Measurements from ENCODE around the gene TSTD1.

Gene TSTD1

DNA sequence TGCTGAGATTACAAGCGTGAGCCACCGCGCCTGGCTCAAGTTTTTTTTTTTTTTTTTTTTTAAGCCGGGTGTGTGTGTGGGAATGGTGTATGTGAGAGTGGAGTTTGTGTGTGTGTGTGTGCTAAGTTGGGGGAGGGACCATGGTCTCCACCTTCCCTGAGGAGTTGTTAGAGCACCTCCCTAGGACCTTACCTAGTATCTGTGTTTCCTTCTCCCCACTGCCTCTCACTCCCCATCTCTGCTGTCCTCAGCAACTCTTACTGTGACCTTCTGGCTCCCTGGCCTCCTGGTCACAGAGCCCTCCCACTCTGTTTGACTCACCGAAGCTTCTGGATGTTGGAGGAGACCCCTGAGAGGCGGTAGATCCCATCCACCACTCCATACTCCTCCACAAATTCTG, 20.5 kb upstream of the TSTD1 start:
- H3K79me1 ChIP-seq (replicated peaks; ENCODE audit: low read length, poor library complexity, severe bottlenecking) = no peaks in the 10 kb centered on the region
- H3K27ac ChIP-seq (ENCODE audit: low read length, poor library complexity, severe bottlenecking) = no peak overlapping the region
- no peaks in the 10 kb centered on the region for H3K4me1 ChIP-seq (ENCODE audit: control insufficient read depth, insufficient read depth, low read depth, low read length)
- H3K14ac ChIP-seq (ENCODE audit: low read length in 2 of 2) = no peak overlapping the region
- H2BK120ac ChIP-seq (ENCODE audit: low read depth, low read length) = no peak overlapping the region
- WGBS = 90% methylated on average over 2 of the region's 6 CpGs
- H4K8ac ChIP-seq (ENCODE audit: low read length) = no peak overlapping the region
- no peak overlapping the region for H3K4me3 ChIP-seq (ENCODE audit: insufficient read depth in 1 of 2, low read depth in 1 of 2, low read length in 2 of 2)
- H2AFZ ChIP-seq (ENCODE audit: low read depth, low read length) = no peak overlapping the region
- no peak overlapping the region for H2BK12ac ChIP-seq (ENCODE audit: low read length in 2 of 2)
- H4K91ac ChIP-seq (ENCODE audit: low read length) = no peak overlapping the region
- H3K9ac ChIP-seq (ENCODE audit: low read length) = no peak overlapping the region
- H2AK5ac ChIP-seq (ENCODE audit: low read length, severe bottlenecking) = no peak overlapping the region
- peaks cover 10 to 14% of the 10 kb centered on the region in 2 experiments for H3K27me3 ChIP-seq (ENCODE audit: control insufficient read depth in 1 of 2, insufficient read depth in 1 of 2, low read length in 2 of 2)
- H2BK5ac ChIP-seq (ENCODE audit: low read depth, low read length, poor library complexity, severe bottlenecking) = no peak overlapping the region
- H3K36me3 ChIP-seq (ENCODE audit: control insufficient read depth in 1 of 2, insufficient read depth in 2 of 2, low read depth in 1 of 2, low read length in 2 of 2) = no peaks in the 10 kb centered on the region
- H3K18ac ChIP-seq (ENCODE audit: low read depth in 1 of 2, low read length in 2 of 2) = no peak overlapping the region
- H3K4me2 ChIP-seq (ENCODE audit: low read length, poor library complexity, severe bottlenecking) = no peak overlapping the region
- DNase-seq = no peak
- H3K9me3 ChIP-seq (ENCODE audit: control insufficient read depth, low read length) = no peaks in the 10 kb centered on the region
- no peak overlapping the region for H2BK15ac ChIP-seq (ENCODE audit: low read depth, poor library complexity, severe bottlenecking)
- no peak overlapping the region for H3K4ac ChIP-seq (ENCODE audit: low read depth in 1 of 2, low read length in 2 of 2)
- H3K23ac ChIP-seq (ENCODE audit: low read length in 2 of 2) = no peak overlapping the region

DNA sequence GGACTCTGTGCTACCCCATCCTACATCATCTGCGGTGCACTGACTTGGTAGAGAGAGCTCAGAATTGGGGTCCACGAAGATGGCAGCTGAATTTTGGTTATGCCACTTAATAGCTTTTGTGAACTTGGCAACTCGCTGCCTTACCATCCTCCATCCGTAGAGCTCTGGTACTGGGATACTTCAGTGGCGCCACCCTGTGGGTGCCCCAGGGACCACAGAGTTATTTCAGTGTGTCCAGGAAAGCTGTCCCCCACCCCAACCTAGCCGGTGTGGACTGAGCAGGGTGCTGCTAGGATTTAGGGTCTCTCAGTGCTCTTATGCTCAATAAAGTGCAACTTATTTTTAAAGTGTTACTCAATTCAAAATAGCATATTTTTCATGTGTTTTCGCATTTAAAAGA, 16.0 kb upstream of the TSTD1 start:
- no peak overlapping the region for H4K8ac ChIP-seq (ENCODE audit: low read length)
- no peak overlapping the region for H3K18ac ChIP-seq (ENCODE audit: low read depth in 1 of 2, low read length in 2 of 2)
- no peak overlapping the region for H3K4ac ChIP-seq (ENCODE audit: low read depth in 1 of 2, low read length in 2 of 2)
- H2BK15ac ChIP-seq (ENCODE audit: low read depth, poor library complexity, severe bottlenecking) = no peak overlapping the region
- no peak overlapping the region for H3K23ac ChIP-seq (ENCODE audit: low read length in 2 of 2)
- DNase-seq = no peak
- H3K4me3 ChIP-seq (ENCODE audit: insufficient read depth in 1 of 2, low read depth in 1 of 2, low read length in 2 of 2) = no peak overlapping the region
- peaks cover 3 to 7% of the 10 kb centered on the region in 2 experiments for H3K27me3 ChIP-seq (ENCODE audit: control insufficient read depth in 1 of 2, insufficient read depth in 1 of 2, low read length in 2 of 2)
- no peak overlapping the region for H2BK5ac ChIP-seq (ENCODE audit: low read depth, low read length, poor library complexity, severe bottlenecking)
- no peak overlapping the region for H3K9ac ChIP-seq (ENCODE audit: low read length)
- no peaks in the 10 kb centered on the region for H3K79me1 ChIP-seq (replicated peaks; ENCODE audit: low read length, poor library complexity, severe bottlenecking)
- H3K14ac ChIP-seq (ENCODE audit: low read length in 2 of 2) = no peak overlapping the region
- no peak overlapping the region for H2AK5ac ChIP-seq (ENCODE audit: low read length, severe bottlenecking)
- no peak overlapping the region for H2AFZ ChIP-seq (ENCODE audit: low read depth, low read length)
- H4K91ac ChIP-seq (ENCODE audit: low read length) = no peak overlapping the region
- 92% methylated on average over 6 of the region's 7 CpGs for WGBS
- no peaks in the 10 kb centered on the region for H3K36me3 ChIP-seq (ENCODE audit: control insufficient read depth in 1 of 2, insufficient read depth in 2 of 2, low read depth in 1 of 2, low read length in 2 of 2)
- H2BK120ac ChIP-seq (ENCODE audit: low read depth, low read length) = no peak overlapping the region
- peaks cover 3% of the 10 kb centered on the region for H3K9me3 ChIP-seq (ENCODE audit: control insufficient read depth, low read length)
- H3K27ac ChIP-seq (ENCODE audit: low read length, poor library complexity, severe bottlenecking) = no peak overlapping the region
- no peaks in the 10 kb centered on the region for H3K4me1 ChIP-seq (ENCODE audit: control insufficient read depth, insufficient read depth, low read depth, low read length)
- H2BK12ac ChIP-seq (ENCODE audit: low read length in 2 of 2) = no peak overlapping the region
- H3K4me2 ChIP-seq (ENCODE audit: low read length, poor library complexity, severe bottlenecking) = no peak overlapping the region

DNA sequence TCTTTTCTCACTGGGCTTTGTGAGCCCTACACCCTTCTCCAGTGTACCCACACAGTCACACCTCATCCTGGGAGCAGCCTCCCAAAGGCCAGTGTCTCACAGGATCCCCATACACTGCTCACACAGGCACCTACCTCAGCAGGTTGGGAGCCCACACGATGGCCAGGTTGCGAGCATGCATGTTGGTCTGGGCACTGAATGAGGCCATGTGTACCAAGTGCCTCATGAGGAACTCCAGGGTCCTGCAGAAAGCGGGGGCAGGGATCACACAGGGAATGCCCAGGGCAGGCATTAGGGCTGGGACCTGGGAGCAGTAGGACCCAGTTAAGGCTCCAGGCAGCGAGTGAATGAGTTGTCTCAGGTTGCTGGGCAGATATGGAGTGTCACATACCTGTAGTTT, 15.5 kb upstream of the TSTD1 start:
- Histone ChIP-seq H2BK15ac (ENCODE audit: low read depth, poor library complexity, severe bottlenecking) (no peak overlapping the region), H3K4me1 (ENCODE audit: control insufficient read depth, insufficient read depth, low read depth, low read length) (no peaks in the 10 kb centered on the region), H3K27me3 (ENCODE audit: control insufficient read depth in 1 of 2, insufficient read depth in 1 of 2, low read length in 2 of 2) (peaks cover 0 to under 1% of the 10 kb centered on the region in 2 experiments), H2BK5ac (ENCODE audit: low read depth, low read length, poor library complexity, severe bottlenecking) (no peak overlapping the region), H3K36me3 (ENCODE audit: control insufficient read depth in 1 of 2, insufficient read depth in 2 of 2, low read depth in 1 of 2, low read length in 2 of 2) (no peaks in the 10 kb centered on the region), H2AFZ (ENCODE audit: low read depth, low read length) (no peak overlapping the region), H3K4me2 (ENCODE audit: low read length, poor library complexity, severe bottlenecking) (no peak overlapping the region), H4K91ac (ENCODE audit: low read length) (no peak overlapping the region), H3K27ac (ENCODE audit: low read length, poor library complexity, severe bottlenecking) (no peak overlapping the region), H2BK12ac (ENCODE audit: low read length in 2 of 2) (no peak overlapping the region), H4K8ac (ENCODE audit: low read length) (no peak overlapping the region), H3K9me3 (ENCODE audit: control insufficient read depth, low read length) (peaks cover 8% of the 10 kb centered on the region), H3K9ac (ENCODE audit: low read length) (no peak overlapping the region), H3K14ac (ENCODE audit: low read length in 2 of 2) (no peak overlapping the region), H2AK5ac (ENCODE audit: low read length, severe bottlenecking) (no peak overlapping the region), H3K4me3 (ENCODE audit: insufficient read depth in 1 of 2, low read depth in 1 of 2, low read length in 2 of 2) (no peak overlapping the region), H3K79me1 (replicated peaks; ENCODE audit: low read length, poor library complexity, severe bottlenecking) (no peaks in the 10 kb centered on the region), H3K4ac (ENCODE audit: low read depth in 1 of 2, low read length in 2 of 2) (no peak overlapping the region), H2BK120ac (ENCODE audit: low read depth, low read length) (no peak overlapping the region), H3K18ac (ENCODE audit: low read depth in 1 of 2, low read length in 2 of 2) (no peak overlapping the region), H3K23ac (ENCODE audit: low read length in 2 of 2) (no peak overlapping the region)
- WGBS = 90% methylated on average over 4 of the region's 4 CpGs
- DNase-seq = no peak

DNA sequence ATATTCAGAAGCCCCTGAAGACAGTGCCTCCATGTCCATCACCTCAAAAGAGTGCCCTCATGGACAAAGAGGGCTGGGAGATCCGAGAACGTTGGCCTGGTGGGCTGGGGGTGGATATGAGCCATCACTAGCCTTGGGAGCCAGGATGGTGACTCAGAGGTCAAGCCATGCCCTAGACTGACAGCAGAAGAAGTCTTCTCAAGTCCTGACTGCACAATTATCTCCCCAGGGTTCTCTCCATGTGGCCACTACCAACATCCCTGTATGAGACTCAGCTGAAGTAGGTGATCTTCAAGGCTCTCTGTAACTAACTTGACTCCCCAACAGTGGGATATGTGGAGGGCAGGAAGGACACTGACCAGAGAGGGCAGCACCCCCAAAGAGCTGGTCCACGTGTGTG, 14.1 kb upstream of the TSTD1 start:
- H2BK15ac ChIP-seq (ENCODE audit: low read depth, poor library complexity, severe bottlenecking) = no peak overlapping the region
- H3K4ac ChIP-seq (ENCODE audit: low read depth in 1 of 2, low read length in 2 of 2) = no peak overlapping the region
- DNase-seq = no peak
- H3K4me2 ChIP-seq (ENCODE audit: low read length, poor library complexity, severe bottlenecking) = no peak overlapping the region
- H2BK120ac ChIP-seq (ENCODE audit: low read depth, low read length) = no peak overlapping the region
- no peak overlapping the region for H2BK5ac ChIP-seq (ENCODE audit: low read depth, low read length, poor library complexity, severe bottlenecking)
- no peak overlapping the region for H3K9ac ChIP-seq (ENCODE audit: low read length)
- no peak overlapping the region for H2AFZ ChIP-seq (ENCODE audit: low read depth, low read length)
- H3K79me1 ChIP-seq (replicated peaks; ENCODE audit: low read length, poor library complexity, severe bottlenecking) = no peaks in the 10 kb centered on the region
- H2AK5ac ChIP-seq (ENCODE audit: low read length, severe bottlenecking) = no peak overlapping the region
- H3K27me3 ChIP-seq (ENCODE audit: control insufficient read depth in 1 of 2, insufficient read depth in 1 of 2, low read length in 2 of 2) = no peaks in the 10 kb centered on the region
- peaks cover 15% of the 10 kb centered on the region for H3K9me3 ChIP-seq (ENCODE audit: control insufficient read depth, low read length)
- no peak overlapping the region for H3K23ac ChIP-seq (ENCODE audit: low read length in 2 of 2)
- no peak overlapping the region for H3K4me3 ChIP-seq (ENCODE audit: insufficient read depth in 1 of 2, low read depth in 1 of 2, low read length in 2 of 2)
- no peak overlapping the region for H3K18ac ChIP-seq (ENCODE audit: low read depth in 1 of 2, low read length in 2 of 2)
- no peak overlapping the region for H4K91ac ChIP-seq (ENCODE audit: low read length)
- no peaks in the 10 kb centered on the region for H3K4me1 ChIP-seq (ENCODE audit: control insufficient read depth, insufficient read depth, low read depth, low read length)
- H4K8ac ChIP-seq (ENCODE audit: low read length) = no peak overlapping the region
- no peaks in the 10 kb centered on the region for H3K36me3 ChIP-seq (ENCODE audit: control insufficient read depth in 1 of 2, insufficient read depth in 2 of 2, low read depth in 1 of 2, low read length in 2 of 2)
- 62% methylated on average over 2 of the region's 3 CpGs for WGBS
- H3K27ac ChIP-seq (ENCODE audit: low read length, poor library complexity, severe bottlenecking) = no peak overlapping the region
- no peak overlapping the region for H3K14ac ChIP-seq (ENCODE audit: low read length in 2 of 2)
- no peak overlapping the region for H2BK12ac ChIP-seq (ENCODE audit: low read length in 2 of 2)
